HG03135 (cell line): ENCODE data around the gene RNF112.
"Not testable (repeated sequence)": the region's sequence is repeated elsewhere in the genome, so short reads cannot be mapped to it uniquely, and the experiment has no call there.

Source experiments
- ATAC-seq: cut with Tn5 transposase; IDR thresholded peaks from one replicate; pipeline ENCODE4 v1.9.1; 2021; ENCODE audit warnings: mild to moderate bottlenecking, moderate library complexity; ENCODE audit not compliant: unreplicated experiment

Gene RNF112

DNA sequence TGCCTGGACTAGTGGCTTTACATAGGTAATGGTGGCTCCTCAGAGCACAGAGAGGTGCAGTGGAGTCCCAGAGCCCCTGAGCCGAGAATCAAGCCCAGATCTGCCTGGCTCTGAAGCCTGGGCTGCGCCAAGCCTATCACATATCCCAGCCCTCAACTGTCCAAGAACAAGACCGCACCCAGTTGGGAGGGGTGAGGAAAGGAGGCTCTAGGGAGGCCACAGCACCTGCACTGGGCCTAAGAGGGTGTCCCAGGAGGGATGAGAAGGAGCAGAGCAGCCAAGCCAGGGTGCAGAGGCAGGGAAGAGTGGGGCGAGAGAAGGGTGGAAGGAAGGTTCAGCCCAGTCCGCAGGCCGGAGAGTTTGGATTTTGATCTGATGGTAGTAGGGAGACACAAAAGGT lies 941 bp upstream of the RNF112 start:
- no peak for ATAC-seq

DNA sequence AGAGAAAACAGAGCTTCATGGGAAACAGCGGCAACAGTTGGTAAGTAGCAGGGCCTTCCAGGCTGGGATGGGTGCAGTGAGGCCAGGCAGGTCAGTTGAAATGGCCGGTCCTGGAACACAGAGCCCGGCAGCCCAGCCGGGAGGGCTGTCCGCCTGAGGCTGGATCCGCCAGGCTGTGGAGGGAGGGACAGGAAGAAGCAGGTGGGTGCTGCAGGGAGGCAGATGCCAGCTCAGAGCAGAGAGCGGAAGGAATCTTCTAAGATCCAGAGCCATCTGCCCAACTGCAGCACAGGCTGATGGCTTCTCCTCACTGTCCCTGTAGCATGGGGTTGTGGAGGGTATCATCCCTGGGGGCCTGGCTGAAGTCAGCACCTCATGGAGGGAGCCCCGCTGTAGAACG lies 599 bp downstream of the RNF112 start:
- ATAC-seq: no peak

DNA sequence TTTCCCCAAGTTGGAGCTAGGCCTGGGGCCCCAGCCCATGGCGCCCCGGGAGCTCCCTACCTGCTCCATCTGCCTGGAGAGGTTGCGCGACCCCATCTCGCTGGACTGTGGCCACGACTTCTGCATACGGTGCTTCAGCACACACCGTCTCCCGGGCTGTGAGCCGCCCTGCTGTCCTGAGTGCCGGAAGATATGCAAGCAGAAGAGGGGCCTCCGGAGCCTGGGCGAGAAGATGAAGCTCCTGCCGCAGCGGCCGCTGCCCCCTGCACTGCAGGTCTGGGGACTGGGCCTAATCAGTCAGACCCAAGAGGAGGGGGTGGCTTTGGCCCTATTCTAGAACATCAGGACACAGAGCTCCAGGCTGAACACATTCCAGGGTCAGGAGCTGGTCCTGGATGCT lies 1.5 kb downstream of the RNF112 start:
- no peak for ATAC-seq

DNA sequence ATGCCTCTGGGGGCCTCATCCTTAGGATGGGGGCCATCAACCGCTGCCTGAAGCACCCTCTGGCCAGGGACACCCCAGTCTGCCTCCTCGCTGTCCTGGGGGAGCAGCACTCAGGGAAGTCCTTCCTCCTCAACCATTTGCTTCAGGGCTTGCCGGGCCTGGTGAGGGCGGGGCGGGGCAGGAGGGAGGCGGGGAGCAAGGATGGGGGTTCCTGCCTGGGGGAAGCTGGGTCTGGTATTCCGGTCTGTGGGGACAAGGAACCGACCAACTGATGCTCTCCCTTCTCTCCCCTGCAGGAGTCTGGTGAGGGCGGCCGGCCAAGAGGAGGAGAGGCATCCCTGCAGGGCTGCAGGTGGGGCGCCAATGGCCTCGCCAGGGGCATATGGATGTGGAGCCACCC lies 2.0 kb downstream of the RNF112 start:
- no peak for ATAC-seq

DNA sequence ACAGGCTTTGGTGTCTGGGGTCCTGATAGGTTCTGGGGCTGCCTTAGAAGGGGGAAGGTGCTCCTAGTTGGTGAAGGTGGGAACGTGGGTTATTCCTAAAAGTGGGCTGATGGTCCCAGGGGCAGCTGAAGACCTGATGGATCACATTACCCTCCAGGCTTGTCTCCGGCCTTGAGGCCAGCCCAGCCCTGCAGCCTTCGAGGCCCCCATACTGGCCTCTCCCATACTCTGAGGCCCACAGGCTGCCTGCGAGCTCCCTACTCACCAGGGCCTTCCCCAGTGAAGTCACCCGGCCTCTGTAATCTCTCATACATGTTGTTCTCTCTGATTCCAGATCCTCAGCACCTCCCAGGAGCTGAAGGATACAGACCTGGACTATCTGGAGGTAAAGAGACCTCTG lies 2.7 kb downstream of the RNF112 start:
- ATAC-seq: no peak

DNA sequence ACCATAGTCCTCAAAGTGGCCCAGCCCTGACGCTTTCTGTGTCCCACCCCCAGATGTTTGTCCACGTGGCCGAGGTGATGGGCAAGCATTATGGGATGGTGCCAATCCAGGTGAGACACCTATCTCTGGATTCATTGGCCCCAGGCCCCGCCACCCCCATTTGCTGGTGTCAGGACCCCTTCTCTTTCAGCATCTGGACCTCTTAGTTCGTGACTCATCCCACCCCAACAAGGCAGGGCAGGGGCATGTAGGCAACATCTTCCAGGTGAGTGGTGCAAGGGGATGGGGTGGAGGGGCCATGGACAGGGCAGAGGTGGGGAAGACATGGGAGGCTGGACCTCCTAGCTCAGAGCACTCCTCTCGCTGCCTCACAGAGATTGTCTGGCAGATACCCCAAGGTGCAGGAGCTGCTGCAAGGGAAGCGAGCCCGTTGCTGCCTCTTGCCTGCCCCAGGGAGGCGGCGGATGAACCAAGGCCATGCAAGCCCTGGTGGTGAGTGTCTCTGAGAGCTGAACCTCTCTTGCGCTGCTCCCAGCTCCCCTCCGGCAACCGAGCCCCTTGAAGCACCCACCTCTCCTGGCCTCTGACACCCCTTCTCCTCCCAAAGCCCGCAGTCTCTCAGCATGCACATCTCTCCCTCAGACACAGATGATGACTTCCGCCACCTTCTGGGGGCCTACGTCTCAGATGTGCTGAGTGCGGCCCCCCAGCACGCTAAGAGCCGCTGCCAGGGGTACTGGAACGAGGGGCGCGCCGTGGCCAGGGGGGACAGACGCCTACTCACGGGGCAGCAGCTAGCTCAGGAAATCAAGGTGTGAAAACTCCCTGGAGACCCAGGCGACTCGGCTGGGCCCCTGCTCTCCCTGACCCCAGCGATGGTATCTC lies 3.6 kb downstream of the RNF112 start:
- ATAC-seq: no peak

DNA sequence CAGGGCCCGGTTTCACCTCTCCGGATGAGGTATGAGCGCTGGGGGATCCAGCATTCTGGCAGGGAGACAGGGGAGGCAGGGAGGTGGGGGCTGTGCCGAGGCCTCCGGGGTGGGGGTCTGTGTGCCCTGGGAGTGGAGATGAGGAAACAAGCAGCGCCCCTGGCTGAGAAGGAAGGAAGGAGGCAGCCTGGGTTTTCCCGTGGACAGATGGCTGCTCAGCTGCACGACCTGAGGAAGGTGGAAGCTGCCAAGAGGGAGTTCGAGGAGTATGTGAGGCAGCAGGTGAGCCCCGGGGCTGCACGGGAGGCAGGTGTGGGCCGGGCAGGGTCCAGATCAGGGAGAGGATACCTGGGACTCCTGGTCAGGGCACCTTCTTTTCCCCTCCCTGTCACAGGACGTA lies 4.3 kb downstream of the RNF112 start:
- no peak for ATAC-seq

DNA sequence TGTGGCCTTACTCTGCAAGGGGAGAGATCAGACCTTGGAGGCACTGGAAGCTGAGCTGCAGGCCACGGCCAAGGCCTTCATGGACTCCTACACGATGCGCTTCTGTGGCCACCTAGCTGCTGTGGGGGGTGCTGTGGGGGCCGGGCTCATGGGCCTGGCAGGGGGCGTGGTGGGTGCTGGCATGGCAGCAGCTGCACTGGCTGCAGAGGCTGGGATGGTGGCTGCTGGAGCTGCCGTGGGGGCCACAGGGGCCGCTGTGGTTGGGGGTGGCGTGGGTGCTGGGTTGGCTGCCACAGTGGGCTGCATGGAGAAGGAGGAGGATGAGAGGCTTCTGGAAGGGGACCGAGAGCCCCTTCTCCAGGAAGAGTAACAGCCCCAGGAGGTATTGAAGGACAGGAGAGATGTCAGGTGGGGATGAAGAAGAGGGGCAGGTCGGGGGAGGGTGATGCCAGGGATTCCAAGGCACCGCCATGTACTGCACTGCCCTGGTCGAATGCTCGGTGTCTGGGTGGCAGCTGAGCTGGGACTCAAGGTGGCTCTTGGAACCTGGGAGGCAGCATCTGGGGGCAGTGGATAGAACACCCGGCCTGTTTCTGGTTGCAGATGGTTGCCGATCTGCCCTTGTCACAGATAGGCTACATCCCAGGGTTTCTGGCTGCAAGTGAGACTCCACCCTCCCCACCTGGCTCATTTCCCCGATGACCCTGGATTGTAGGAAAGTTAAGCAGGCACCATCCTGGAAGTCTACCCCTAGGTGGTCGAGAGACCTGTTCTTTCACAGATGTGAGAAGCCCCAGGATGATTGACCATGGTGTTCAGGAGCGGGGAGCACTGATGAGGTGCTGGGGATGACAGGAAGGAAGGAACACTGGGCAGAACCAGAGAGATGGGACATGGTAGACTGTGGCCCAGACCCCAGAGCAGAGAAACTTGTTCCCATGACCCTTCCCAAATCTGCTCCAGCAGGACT lies 5.1 kb downstream of the RNF112 start:
- no peak for ATAC-seq

DNA sequence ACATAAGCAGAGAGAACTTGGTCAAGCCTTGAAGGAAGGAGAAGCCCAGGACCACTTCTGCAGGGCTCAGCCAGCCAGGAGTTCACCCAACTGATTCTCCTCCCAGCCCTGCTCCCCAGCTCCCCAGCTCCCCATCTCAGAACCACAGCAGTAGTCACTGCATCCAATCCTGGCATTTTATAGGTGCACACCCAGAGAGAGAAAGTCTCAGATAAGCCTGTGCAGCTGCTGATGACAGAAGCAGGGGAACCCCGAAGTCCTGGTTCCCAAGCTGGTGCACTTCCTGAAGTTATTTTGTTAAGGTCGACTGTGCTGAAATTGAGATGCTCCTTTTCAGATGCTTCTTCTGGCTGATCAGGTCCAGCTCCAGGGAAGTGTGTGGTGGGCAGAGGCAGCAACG lies 6.6 kb downstream of the RNF112 start:
- ATAC-seq: no peak

DNA sequence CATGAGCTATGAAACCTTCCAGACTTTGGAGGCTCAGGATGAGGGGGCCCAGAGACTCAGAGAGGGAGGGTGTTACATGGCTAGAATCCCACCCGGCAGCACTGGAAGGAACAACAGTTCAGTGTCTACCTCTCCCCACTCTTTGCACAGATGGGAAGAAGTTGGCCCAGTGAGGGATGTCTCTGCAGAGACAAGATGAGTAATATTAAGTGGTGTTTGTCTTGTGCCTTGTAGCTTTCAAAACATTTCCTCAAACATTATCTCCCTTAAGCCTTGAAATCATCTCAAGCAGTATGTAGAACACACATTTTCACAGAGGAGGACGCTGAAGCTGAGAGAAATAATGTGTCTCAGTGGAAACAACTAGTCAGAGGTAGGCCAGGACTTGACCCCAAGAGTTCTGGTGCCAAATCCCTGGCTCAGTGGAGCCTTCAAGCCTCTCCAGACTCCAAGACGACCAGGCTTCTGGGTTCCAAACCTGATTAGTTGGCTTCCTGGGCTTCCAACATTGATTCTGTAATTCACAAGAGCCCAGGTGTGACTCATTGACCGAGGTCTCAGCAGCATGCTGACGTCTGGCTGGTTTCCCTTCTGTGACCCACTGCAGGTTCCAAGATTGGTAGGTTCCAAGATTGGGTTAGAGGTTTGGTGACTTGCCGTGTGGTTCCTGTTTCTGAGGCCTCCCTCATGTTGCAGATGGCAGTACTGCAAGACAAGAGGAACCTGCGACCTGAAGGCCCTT lies 7.4 kb downstream of the RNF112 start:
- ATAC-seq: no peak

DNA sequence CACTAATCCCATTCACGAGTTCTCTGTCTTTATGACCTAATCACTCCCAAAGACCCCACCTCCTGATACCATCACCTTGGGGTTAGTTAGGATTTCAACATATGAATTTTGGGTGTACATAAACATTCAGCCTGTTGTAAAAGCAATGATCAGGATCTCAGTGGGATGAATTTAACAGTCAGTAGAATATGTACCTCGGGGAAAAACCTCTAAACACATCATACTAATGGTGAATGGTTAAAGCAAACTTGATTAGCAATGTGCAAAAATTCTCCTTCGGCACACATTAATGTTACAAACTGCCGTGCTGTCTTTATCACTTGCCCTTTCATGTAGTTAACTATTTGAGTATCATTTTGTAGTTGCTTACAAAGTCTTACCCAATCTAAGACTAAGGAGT lies 10.2 kb downstream of the RNF112 start:
- ATAC-seq: no peak

DNA sequence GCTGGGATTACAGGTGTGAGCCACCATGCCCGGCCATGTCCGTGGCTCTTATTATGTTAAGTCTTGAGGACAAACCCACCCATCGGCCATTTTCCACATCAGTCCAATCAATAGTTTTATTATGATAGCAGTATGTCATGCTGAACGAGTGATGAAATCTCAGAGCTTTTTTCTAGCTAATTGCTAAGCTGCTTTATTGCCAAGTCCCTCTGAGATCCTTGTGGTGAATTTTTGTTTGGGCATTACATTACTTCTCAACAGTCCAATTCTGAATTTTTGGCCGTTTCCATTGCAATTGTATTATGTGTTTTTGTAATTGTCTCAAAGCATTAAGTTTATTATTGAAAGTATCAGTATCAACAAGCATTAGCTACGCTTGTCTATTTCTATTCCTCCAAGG lies 10.9 kb downstream of the RNF112 start:
- ATAC-seq: no peak

DNA sequence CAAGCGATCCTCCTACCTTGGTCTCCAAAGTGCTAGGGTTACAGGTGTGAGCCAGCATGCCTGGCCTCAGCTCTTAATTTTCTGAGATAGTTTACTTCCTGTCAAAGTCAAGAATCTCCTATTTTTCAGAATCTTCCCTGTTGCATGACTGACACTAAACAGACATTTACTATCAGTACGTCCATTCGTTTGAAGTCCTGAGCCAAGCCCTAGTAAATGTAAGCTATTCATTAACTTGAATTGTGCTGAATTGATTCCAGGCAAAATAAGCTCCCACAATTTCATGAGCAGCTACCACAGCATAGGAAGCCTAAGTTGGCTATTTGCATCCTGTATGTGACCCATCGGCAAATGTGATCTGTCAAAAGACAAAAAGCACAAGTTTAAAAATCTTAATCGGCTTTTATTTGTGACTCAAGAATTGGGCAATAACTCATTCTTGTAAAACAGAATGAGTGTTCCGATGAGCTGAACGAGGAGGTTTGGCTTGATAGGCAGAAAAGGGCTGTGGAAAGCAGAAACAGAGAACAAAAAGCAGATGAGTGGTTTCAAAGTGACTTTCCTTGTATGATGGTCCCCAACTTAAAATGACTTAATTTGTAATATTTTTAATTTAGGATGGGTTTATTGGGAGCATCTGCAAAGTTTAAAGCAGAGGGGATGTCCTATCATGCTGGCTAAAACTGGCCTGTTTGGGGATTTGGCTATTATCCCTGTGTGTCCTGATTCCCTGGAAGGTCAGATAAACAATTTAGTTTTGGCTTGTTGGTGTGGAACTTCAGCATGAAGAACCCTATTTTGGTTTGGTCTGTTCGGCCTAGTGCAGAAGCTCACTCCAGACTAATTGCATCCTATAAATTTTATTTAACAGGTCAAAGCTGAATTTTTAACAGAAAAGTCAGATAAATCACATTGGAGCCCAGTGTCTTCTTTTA lies 14.2 kb downstream of the RNF112 start:
- ATAC-seq: no peak

DNA sequence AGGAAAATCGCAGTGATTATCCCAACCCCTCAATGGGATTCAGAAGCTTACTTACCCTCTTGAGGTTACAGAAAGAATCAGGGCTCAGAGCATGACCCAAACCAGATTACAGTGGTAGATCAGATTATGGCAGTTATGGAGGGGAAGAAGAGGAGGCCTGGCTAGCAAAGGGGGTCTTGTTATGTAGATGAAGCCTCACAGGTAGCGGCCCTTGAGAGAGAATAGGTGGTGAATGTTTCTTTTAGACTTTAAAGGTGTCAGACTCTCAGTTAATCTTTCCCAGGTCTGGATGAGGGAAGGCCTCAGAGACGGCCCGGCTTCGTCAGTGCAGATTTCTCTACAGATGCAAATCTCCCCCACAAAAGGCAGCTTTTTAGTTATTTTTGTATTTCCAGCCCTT lies 15.6 kb downstream of the RNF112 start:
- no peak for ATAC-seq

DNA sequence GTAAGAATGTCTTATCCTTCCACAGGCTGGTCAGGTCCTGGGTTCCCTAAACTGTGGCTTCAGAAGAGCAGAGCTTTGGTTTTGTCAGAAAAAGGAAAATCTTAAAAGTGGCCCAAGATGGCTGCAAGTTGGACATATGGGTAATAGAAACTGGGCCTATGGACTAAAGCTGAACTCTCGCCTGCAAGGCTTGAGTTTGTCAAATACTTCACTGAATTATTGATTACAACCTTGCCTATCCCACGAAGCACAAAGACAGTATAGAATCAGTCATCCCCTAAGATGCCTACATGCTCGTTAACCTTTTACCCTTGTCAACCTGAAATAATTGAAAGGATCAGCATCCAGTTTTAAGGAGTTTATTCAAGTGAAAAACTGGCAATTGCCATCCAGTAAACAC lies 20.7 kb downstream of the RNF112 start:
- ATAC-seq: no peak

DNA sequence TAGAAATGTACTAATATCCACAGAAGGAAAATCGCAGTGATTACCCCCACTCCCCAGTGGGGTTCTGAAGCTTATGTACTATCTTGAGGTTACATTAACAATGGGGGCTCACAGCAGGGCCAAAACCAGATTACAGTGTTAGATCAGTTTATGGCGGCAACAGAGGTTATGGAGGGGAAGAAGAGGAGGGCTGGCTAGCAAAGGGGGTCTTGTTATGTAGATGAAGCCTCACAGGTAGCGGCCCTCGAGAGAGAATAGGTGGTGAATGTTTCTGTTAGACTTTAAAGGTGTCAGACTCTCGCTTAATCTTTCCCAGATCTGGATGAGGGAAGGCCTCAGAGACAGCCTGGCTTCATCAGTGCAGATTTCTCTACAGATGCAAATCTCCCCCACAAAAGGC lies 22.2 kb downstream of the RNF112 start:
- ATAC-seq: no peak

DNA sequence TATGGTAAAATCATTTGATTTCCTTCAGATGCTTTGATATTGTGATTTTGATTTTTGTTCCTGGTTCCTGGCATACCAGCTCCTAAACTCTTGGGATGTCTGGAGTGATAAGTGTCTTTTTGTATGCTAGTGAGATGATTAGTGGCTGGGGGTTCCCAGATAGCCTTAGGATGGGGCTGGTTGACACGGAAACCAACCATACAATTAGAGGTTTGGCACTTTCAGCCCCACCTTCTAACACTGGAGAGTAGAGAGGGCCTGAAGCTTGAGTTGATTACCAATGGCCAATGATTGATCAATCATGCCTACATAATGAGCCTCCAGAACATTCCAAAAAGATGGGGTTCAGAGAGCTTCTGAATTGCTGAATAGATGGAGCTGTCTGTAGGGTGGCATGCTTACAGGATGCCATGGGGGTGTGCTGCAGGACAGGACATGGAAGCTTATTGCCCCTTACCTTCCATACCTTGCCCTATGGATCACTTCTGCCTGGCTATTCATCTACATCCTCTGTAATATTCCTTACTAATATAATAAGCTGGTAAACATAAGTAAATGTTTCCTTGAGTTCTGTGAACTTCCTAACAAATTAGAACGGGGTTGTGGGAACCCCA lies 22.8 kb downstream of the RNF112 start:
- ATAC-seq: no peak

DNA sequence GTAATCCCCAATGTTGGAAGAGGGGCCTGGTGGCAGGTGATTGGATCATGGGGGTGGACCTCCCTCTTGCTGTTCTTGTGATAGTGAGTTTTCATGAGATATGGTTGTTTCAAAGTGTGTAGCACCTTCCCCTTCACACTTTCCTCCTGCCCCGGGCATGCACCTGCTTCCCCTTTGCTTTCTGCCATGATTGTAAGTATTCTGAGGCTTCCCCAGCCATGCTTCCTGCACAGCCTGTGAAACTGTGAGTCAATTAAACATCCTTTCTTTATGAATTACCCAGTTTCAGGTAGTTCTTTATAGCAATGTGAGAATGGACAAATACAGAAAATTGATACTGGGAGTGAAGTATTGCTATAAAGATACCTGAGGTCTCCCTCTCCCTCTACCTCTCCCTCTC lies 29.4 kb downstream of the RNF112 start:
- no peak for ATAC-seq

DNA sequence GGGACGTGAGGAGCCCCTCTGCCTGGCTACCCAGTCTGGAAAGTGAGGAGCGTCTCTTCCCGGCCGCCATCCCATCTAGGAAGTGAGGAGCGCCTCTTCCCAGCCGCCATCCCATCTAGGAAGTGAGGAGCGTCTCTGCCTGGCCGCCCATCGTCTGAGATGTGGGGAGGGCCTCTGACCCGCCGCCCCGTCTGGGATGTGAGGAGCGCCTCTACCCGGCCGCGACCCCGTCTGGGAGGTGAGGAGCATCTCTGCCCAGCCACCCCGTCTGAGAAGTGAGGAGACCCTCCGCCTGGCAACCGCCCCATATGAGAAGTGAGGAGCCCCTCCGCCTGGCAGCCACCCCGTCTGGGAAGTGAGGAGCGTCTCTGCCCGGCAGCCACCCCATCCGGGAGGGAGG lies 30.3 kb downstream of the RNF112 start:
- ATAC-seq: not testable (repeated sequence)

DNA sequence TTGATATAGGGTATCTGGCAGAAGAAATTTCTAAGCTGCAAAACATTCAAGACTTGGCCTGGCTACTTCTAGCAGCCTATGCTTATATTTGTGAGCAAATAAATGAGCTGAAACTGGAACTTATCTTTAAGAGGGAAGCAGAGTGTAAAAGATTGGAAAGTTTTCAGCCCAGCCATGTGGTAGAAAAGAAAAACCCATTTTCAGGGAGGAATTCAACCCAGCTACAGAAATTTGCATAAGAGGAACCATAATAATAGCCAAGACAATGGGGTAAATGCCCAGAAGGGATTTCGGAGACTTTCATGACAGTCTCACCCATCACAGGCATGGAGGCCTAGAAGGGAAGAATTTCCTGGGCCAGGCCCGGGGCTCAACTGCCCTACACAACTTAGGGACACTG lies 31.7 kb downstream of the RNF112 start:
- ATAC-seq: no peak
